ENCODE data around the gene SMIM23. TPM values are rescaled to one million over a fixed set of nuclear protein-coding genes. Genes with fewer than 3 reads are reported as not detected.

Gene SMIM23
- total RNA-seq, 1 donor from 2014 or later, result not detected

DNA sequence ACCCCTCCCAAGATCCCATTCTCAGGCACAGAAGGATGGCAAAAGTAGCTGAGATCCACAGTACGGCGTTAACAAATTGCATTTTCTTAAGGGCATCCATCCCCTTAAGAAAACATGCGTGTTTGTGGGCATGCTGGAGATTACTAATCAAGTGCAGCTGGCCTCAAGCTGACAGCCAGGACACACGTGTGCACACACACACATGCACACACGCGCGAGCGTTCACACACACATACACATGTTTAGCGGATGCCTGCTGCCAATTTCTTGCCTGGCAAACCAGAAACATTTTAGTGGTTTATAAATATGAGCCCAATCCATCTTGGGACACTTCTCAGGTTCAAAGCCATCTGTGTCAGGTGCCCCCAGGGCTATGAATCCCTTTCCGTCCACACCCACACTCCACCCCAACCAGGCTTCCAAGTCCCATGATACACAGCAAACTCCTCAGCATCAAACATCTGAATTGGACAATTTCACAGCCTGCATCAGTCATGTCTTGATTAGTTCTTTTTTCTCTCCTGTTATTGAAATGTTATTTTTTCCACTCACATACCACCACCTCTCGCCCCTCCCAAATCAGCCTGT is 23.5 kb upstream of the SMIM23 start:
- Mint-ChIP-seq H3K36me3 (no peaks in the 10 kb centered on the region), H3K4me3 (no peak overlapping the region), H3K4me1 (no peaks in the 10 kb centered on the region), H3K9me3 (peaks cover 18% of the 10 kb centered on the region), H3K27ac (no peak overlapping the region), H3K27me3 (ENCODE audit: low read depth) (peaks cover 11% of the 10 kb centered on the region)
- TF ChIP-seq, protein P1, sequence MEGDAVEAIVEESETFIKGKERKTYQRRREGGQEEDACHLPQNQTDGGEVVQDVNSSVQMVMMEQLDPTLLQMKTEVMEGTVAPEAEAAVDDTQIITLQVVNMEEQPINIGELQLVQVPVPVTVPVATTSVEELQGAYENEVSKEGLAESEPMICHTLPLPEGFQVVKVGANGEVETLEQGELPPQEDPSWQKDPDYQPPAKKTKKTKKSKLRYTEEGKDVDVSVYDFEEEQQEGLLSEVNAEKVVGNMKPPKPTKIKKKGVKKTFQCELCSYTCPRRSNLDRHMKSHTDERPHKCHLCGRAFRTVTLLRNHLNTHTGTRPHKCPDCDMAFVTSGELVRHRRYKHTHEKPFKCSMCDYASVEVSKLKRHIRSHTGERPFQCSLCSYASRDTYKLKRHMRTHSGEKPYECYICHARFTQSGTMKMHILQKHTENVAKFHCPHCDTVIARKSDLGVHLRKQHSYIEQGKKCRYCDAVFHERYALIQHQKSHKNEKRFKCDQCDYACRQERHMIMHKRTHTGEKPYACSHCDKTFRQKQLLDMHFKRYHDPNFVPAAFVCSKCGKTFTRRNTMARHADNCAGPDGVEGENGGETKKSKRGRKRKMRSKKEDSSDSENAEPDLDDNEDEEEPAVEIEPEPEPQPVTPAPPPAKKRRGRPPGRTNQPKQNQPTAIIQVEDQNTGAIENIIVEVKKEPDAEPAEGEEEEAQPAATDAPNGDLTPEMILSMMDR (IDR thresholded peaks at IDR 0.05; ENCODE audit: unreplicated experiment), result no peak
- DNase-seq (ENCODE audit: low spot score in 2 of 2, unreplicated experiment in 2 of 2), result no peak

DNA sequence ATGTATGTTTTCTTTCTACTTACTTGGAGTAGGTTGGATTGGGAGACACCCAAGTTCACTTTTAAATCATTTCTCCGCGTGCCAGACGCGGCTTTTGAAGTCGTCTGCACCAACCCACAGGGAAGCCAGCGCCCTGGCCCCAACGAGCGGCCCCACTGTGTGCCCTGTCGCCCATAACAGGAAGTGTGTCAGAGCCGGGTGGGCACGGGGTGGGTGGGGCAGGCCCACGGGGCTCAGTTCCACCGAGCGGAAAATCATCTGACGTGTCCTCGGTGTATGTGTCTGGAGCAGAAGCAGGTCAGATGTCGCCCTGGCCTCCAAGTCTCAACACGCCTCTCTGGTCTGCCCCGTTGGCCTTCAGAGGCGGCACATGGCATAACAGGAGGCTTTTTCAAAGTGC is 22.7 kb upstream of the SMIM23 start:
- no peaks in the 10 kb centered on the region for H3K36me3 Mint-ChIP-seq
- no peak overlapping the region for H3K4me3 Mint-ChIP-seq
- no peak overlapping the region for H3K27ac Mint-ChIP-seq
- DNase-seq (ENCODE audit: low spot score in 2 of 2, unreplicated experiment in 2 of 2), result no peak
- peaks cover 11% of the 10 kb centered on the region for H3K27me3 Mint-ChIP-seq (ENCODE audit: low read depth)
- H3K9me3 Mint-ChIP-seq, result peaks cover 26% of the 10 kb centered on the region
- H3K4me1 Mint-ChIP-seq, result no peaks in the 10 kb centered on the region
- TF ChIP-seq, protein P1 (IDR thresholded peaks at IDR 0.05; ENCODE audit: unreplicated experiment), result no peak

DNA sequence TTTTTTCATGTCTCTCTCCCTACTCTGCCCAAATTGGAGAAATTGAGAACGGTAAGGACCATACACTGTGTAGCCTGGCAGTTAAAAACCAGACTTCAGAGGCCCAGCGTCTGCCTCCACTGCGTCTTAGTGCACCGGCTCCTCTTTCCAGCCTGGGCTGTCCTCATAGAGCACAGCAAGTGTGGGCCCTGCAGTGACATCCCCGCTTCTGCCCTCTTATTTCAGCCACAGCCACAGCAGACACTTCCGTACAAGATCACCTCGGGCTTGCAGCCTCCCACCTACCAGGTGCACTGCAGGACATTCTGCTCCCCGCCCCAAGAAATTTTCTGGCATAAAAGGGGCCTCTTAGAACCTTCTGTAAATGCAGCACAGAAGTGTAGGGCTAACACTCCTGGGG is 21.4 kb upstream of the SMIM23 start:
- Mint-ChIP-seq H3K36me3 (no peaks in the 10 kb centered on the region), H3K4me1 (no peaks in the 10 kb centered on the region), H3K27ac (no peak overlapping the region), H3K4me3 (no peak overlapping the region), H3K27me3 (ENCODE audit: low read depth) (peaks cover 13% of the 10 kb centered on the region), H3K9me3 (peaks cover 26% of the 10 kb centered on the region)
- DNase-seq (ENCODE audit: low spot score in 2 of 2, unreplicated experiment in 2 of 2), result no peak
- TF ChIP-seq, protein P1 (IDR thresholded peaks at IDR 0.05; ENCODE audit: unreplicated experiment), result no peak

DNA sequence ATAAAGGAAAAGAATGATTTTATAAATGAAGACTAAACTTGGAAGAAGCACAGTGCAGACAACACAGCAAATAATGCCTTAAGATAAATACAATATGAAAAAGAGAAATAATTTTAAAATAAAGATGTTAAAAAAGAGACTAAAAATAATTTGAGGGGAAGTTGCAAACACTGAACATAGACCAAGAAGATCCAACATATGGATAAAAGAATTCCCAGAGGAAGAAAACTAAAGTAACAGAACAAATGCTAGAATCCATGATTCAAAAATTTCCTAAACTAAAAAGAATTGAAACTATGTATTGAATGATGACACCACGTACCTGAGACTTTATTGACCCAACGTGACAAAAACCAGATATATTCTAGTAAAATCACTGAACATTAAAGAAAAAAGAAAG is 18.7 kb upstream of the SMIM23 start:
- no peak overlapping the region for H3K4me3 Mint-ChIP-seq
- H3K27ac Mint-ChIP-seq, result no peak overlapping the region
- no peaks in the 10 kb centered on the region for H3K4me1 Mint-ChIP-seq
- TF ChIP-seq, protein P1 (IDR thresholded peaks at IDR 0.05; ENCODE audit: unreplicated experiment), result no peak
- no peak for DNase-seq (ENCODE audit: low spot score in 2 of 2, unreplicated experiment in 2 of 2)
- H3K27me3 Mint-ChIP-seq (ENCODE audit: low read depth), result peaks cover 18% of the 10 kb centered on the region
- no peaks in the 10 kb centered on the region for H3K36me3 Mint-ChIP-seq
- peaks cover 23% of the 10 kb centered on the region for H3K9me3 Mint-ChIP-seq

DNA sequence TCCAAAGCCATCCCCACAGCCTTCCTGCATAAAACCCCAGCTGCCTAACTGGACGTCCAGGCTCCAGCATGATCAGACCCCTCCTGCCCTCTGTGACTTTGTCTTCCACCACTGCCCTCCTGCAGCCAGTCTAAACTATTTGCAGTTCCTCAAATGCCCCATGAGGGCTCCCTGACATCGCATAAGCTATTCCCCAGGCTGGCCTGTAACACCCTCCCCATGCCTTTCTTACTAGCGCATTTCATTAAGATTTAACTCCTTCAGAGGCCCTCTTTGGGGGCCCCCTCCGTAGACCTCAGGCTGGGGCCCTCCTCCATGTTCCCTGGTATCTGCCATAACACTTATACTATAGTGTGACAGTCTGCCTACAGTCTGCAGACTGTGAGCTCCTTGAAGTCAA is 15.5 kb upstream of the SMIM23 start:
- DNase-seq (ENCODE audit: low spot score in 2 of 2, unreplicated experiment in 2 of 2), result no peak
- Mint-ChIP-seq H3K27me3 (ENCODE audit: low read depth) (peaks cover 13% of the 10 kb centered on the region), H3K4me3 (no peak overlapping the region)

More for the DNA sequence above, 15.5 kb upstream of the SMIM23 start:
- Mint-ChIP-seq H3K36me3 (no peaks in the 10 kb centered on the region), H3K9me3 (peaks cover 23% of the 10 kb centered on the region), H3K4me1 (no peaks in the 10 kb centered on the region), H3K27ac (no peak overlapping the region)
- TF ChIP-seq, protein P1 (IDR thresholded peaks at IDR 0.05; ENCODE audit: unreplicated experiment), result no peak
